SK-N-SH treated with all-trans-retinoic acid at 6 μM for 48 hours (cell line): ENCODE measurements around the gene ATG10.
"Not testable (repeated sequence)": the region's sequence is repeated elsewhere in the genome, so short reads cannot be mapped to it uniquely, and the experiment has no call there.

ENCODE experiments used
- ATAC-seq: fragments of 200-7000 bp; cut with Tn5 transposase; 3 replicates; pipeline ENCODE4 v1.9.1; 2020; ENCODE audit warnings: mild to moderate bottlenecking, moderate library complexity
- ARNTL ChIP-seq: fragments of 450-650 bp; formaldehyde crosslinking; IDR thresholded peaks from 2 replicates; pipeline ENCODE4 v1.5.0; 2020; ENCODE audit warnings: low read depth, mild to moderate bottlenecking, moderate library complexity, borderline replicate concordance
- CREB5 ChIP-seq: fragments of 250-450 bp; sonication (Bioruptor Pico); IDR thresholded peaks from 2 replicates; pipeline ENCODE4 v1.5.1; 2020; ENCODE audit warnings: low read depth, mild to moderate bottlenecking, moderate library complexity
- CSDC2 ChIP-seq: fragments of 250-450 bp; sonication (Bioruptor Pico); IDR thresholded peaks from 2 replicates; pipeline ENCODE4 v1.5.0; 2020; ENCODE audit warnings: mild to moderate bottlenecking, moderate library complexity
- CSRNP3 ChIP-seq: fragments of 250-450 bp; sonication (Bioruptor Pico); IDR thresholded peaks from 2 replicates; pipeline ENCODE4 v1.5.1; 2021; ENCODE audit warnings: mild to moderate bottlenecking, moderate library complexity
- ESRRG ChIP-seq: fragments of 250-450 bp; sonication (Bioruptor Pico); IDR thresholded peaks from 2 replicates; pipeline ENCODE4 v1.6.1; 2021; ENCODE audit warnings: mild to moderate bottlenecking
- GLIS3 ChIP-seq: fragments of 250-450 bp; sonication (Bioruptor Pico); IDR thresholded peaks from 2 replicates; pipeline ENCODE4 v1.5.0; 2020; ENCODE audit warnings: mild to moderate bottlenecking, moderate library complexity
- OSR1 ChIP-seq: fragments of 250-450 bp; sonication (Bioruptor Pico); IDR thresholded peaks from 2 replicates; pipeline ENCODE4 v1.8.0; 2022; ENCODE audit warnings: moderate library complexity, mild to moderate bottlenecking, inconsistent platforms
- PATZ1 ChIP-seq: fragments of 250-450 bp; sonication (Bioruptor Pico); IDR thresholded peaks from 2 replicates; pipeline ENCODE4 v1.8.0; 2020; ENCODE audit warnings: mild to moderate bottlenecking, moderate library complexity, borderline replicate concordance
- POU6F1 ChIP-seq: fragments of 250-450 bp; sonication (Bioruptor Pico); IDR thresholded peaks from 2 replicates; pipeline ENCODE4 v1.8.0; 2021; ENCODE audit warnings: low read depth, mild to moderate bottlenecking, moderate library complexity, borderline replicate concordance
- PPARA ChIP-seq: fragments of 250-450 bp; sonication (Bioruptor Pico); IDR thresholded peaks from 2 replicates; pipeline ENCODE4 v1.5.0; 2020; ENCODE audit warnings: mild to moderate bottlenecking, borderline replicate concordance
- RARB ChIP-seq: fragments of 250-450 bp; sonication (Bioruptor Pico); IDR thresholded peaks from 2 replicates; pipeline ENCODE4 v1.8.0; 2021; ENCODE audit warnings: mild to moderate bottlenecking, moderate library complexity
- SNAI2 ChIP-seq: fragments of 250-450 bp; sonication (Bioruptor Pico); IDR thresholded peaks from 2 replicates; pipeline ENCODE4 v1.5.0; 2020; ENCODE audit warnings: mild to moderate bottlenecking, moderate library complexity
- TCF4 ChIP-seq: fragments of 250-450 bp; sonication (Bioruptor Pico); IDR thresholded peaks from 2 replicates; pipeline ENCODE4 v1.8.0; 2021; ENCODE audit warnings: mild to moderate bottlenecking, moderate library complexity, borderline replicate concordance
- TOX ChIP-seq: fragments of 250-450 bp; sonication (Bioruptor Pico); IDR thresholded peaks from 2 replicates; pipeline ENCODE4 v1.8.0; 2021; ENCODE audit warnings: mild to moderate bottlenecking, moderate library complexity, borderline replicate concordance
- TSHZ2 ChIP-seq: fragments of 250-450 bp; sonication (Bioruptor Pico); IDR thresholded peaks from 2 replicates; pipeline ENCODE4 v1.5.0; 2020; ENCODE audit warnings: mild to moderate bottlenecking, moderate library complexity
- ZC3H10 ChIP-seq: fragments of 250-450 bp; sonication (Bioruptor Pico); IDR thresholded peaks from 2 replicates; pipeline ENCODE4 v1.5.1; 2021; ENCODE audit warnings: mild to moderate bottlenecking, moderate library complexity
- ZFP3 ChIP-seq: fragments of 250-450 bp; sonication (Bioruptor Pico); IDR thresholded peaks from 2 replicates; pipeline ENCODE4 v1.5.0; 2020; ENCODE audit warnings: mild to moderate bottlenecking, moderate library complexity
- ZFP30 ChIP-seq: fragments of 450-650 bp; formaldehyde crosslinking; IDR thresholded peaks from 2 replicates; pipeline ENCODE4 v1.5.0; 2022; ENCODE audit warnings: mild to moderate bottlenecking, moderate library complexity
- ZNF565 ChIP-seq: fragments of 450-650 bp; formaldehyde crosslinking; conservative IDR thresholded peaks from 2 replicates; pipeline ENCODE4 v1.5.0; 2020; ENCODE audit warnings: low read depth, mild to moderate bottlenecking, moderate library complexity
- ZNF70 ChIP-seq: fragments of 450-650 bp; formaldehyde crosslinking; IDR thresholded peaks from 2 replicates; pipeline ENCODE4 v1.5.0; 2020; ENCODE audit warnings: mild to moderate bottlenecking, moderate library complexity
- ZNF8 ChIP-seq: fragments of 450-650 bp; formaldehyde crosslinking; IDR thresholded peaks from 2 replicates; pipeline ENCODE4 v1.5.0; 2020; ENCODE audit warnings: mild to moderate bottlenecking, moderate library complexity

The ATG10 gene

GRCh38 chr5:81980160-81980559, 8.3 kb downstream of the ATG10 start (continued):
- TF ChIP-seq CREB5 (CRISPR knock-in tag) (no peak), PPARA (no peak), ARNTL (CRISPR knock-in tag) (no peak), ESRRG (CRISPR knock-in tag) (no peak)
- TF ChIP-seq, all 23 proteins: peak for 0

GRCh38 chr5:81980598-81981260, 8.9 kb downstream of the ATG10 start:
- TF ChIP-seq POU6F1 (no peak), ZFP30 (CRISPR knock-in tag) (no peak), GLIS3 (CRISPR knock-in tag) (no peak), ZNF565 (no peak), ZFP3 (CRISPR knock-in tag) (no peak), TSHZ2 (CRISPR knock-in tag) (no peak), ESRRG (CRISPR knock-in tag) (no peak), RARB (no peak), CSRNP3 (CRISPR knock-in tag) (no peak), CSDC2 (no peak), ZNF70 (no peak), SNAI2 (CRISPR knock-in tag) (no peak), PPARA (no peak), ZC3H10 (CRISPR knock-in tag) (no peak), TCF4 (CRISPR knock-in tag) (no peak)
- ATAC-seq = no peak

- not testable (repeated sequence) for ATAC-seq
These were observed 10.4 kb downstream of the ATG10 start for GRCh38 chr5:81982172-81982685.

- ATAC-seq = not testable (repeated sequence)
These were observed 11.3 kb downstream of the ATG10 start for GRCh38 chr5:81983148-81983547.

GRCh38 chr5:81983563-81983962, 11.7 kb downstream of the ATG10 start:
- ATAC-seq = not testable (repeated sequence)

- no peak for ATAC-seq
- TF ChIP-seq ZNF70 = no peak
- no peak for TF ChIP-seq ZC3H10 (CRISPR knock-in tag)
- TF ChIP-seq CSDC2 = no peak
- TF ChIP-seq ZFP3 (CRISPR knock-in tag) = no peak
- no peak for TF ChIP-seq TOX (CRISPR knock-in tag)
- TF ChIP-seq PATZ1 (CRISPR knock-in tag) = no peak
- TF ChIP-seq ZNF8 = no peak
- TF ChIP-seq GLIS3 (CRISPR knock-in tag) = no peak
- no peak for TF ChIP-seq ZFP30 (CRISPR knock-in tag)
- no peak for TF ChIP-seq ARNTL (CRISPR knock-in tag)
- no peak for TF ChIP-seq PPARA
- TF ChIP-seq TSHZ2 (CRISPR knock-in tag) = no peak
- no peak for TF ChIP-seq OSR1 (CRISPR knock-in tag)
These were observed 14.3 kb downstream of the ATG10 start for GRCh38 chr5:81986126-81986525.
